NCI-H524 treated with DMSO at 0.1 percent for 48 hours (cell line): Measurements from ENCODE around the gene THRSP.
"Not testable (repeated sequence)": the region's sequence is repeated elsewhere in the genome, so short reads cannot be mapped to it uniquely, and the experiment has no call there.

Experiments
- DNase-seq: peaks from one replicate; lab custom pipeline; 2025; lab: John Stamatoyannopoulos, UW

THRSP gene, protein sequence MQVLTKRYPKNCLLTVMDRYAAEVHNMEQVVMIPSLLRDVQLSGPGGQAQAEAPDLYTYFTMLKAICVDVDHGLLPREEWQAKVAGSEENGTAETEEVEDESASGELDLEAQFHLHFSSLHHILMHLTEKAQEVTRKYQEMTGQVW

GRCh38 chr11:78063440-78064181 lies at the start of gene THRSP:
Gene THRSP, plus strand, starts transcription at chr11:78063861. Its CDS starts 21 bp downstream, at chr11:78063882.
- DNase-seq, result no peak

DNA sequence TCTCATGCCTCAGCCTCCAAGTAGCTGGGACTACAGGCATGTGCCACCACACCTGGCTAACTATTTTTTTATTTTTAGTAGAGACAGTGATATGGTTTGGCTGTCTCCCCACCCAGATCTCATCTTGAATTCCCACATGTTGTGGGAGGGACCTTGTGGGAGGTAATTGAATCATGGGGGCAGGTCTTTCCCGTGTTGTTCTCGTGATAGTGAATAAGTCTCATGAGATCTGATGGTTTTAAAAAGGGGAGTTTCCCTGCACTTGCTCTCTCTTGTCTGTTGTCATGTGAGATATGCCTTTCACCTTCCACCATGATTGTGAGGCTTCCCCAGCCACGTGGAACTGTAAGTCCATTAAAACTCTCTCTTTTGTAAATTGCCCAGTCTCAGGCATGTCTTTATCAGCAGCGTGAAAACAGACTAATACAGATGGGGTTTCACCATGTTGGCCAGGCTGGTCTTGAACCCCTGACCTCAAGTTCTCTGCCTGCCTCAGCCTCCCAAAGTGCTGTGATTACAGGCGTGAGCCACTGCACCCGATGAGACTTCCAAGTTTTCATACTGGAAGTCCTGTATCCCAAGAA lies 48.6 kb upstream of the THRSP start:
- DNase-seq, result not testable (repeated sequence)

DNA sequence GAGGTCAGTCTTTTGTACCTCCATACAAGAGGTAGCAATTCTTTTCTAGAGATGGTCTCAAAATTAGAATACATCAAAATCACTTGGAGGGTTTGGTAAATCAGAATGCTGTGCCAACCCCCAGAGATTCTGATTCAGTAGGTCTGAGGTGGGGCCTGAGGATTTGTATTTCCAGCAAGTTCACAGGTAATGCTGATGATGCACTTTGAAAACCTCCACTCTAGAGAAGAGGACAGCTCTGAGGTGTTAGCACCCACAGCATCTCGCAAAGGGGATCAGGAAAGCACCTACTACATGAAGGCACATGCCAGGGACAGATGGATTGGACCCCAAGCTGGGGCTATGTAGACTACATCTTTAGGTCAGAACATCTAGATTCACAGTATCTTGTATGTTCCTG lies 47.8 kb upstream of the THRSP start:
- DNase-seq, result no peak

DNA sequence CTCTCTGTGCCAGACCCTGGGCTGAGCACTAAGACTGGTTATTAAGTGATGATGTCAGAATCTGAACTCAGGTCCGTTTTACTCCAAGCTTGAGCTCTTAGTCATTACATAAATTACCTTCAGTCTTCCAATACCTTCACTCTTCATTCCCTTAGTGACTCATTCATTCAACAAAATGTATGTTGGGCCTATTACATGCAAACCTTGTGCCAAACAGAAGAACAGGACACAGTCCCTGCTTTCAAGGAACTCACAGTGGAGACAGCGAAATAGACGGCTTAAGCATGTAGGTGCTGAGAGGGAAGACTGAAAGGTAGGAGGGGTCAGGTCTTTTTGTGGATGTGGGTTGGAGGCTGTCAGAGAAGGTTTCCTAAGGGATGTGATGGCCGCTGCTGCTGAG lies 43.9 kb upstream of the THRSP start:
- DNase-seq, result no peak

- no peak for DNase-seq
These were observed 43.4 kb upstream of the THRSP start for GRCh38 chr11:78020246-78020645.

DNA sequence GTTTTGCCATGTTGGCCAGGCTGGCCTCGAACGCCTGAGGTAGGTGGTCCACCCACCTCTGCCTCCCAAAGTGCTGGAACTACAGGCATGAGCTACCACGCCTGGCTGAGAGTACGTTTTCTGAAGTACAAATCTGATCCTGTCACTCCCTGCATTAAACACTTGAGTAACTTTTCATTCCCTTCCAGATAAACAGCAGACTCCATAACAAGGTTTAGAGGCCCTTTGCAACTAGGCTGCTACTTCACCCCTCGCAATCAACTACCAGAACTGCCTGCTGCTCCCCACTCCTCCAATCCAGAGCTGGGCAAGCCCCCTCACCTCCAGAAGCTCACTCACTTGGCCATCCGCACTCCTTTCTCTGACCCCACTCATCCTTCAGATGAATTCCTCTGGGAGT lies 42.0 kb upstream of the THRSP start:
- DNase-seq, result no peak

GRCh38 chr11:78022397-78023396 lies 41.0 kb upstream of the THRSP start, which contains the start of gene KCTD14:
Gene KCTD14, minus strand, starts transcription at chr11:78023276. Its CDS starts 27 bp downstream, at chr11:78023249.
- no peak for DNase-seq

DNA sequence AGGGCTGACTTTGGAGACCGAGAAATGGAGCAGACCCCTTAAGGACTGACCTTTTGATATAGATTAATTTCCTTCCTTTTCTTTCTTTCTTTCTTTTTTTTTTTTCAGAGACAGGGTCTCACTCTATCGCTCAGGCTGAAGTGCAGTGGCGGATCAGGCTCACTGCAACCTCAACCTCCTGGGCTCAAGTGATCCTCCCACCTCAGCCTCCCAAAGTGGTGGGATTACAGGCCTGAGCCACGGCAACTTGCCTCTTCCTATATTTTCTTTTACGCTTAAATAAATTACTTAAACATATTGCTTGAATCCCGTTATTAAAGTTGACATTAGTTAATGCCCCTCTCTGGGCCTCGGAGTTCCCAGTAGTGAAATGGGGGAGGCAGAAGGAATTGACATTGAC lies 40.2 kb upstream of the THRSP start:
- DNase-seq, result no peak

DNA sequence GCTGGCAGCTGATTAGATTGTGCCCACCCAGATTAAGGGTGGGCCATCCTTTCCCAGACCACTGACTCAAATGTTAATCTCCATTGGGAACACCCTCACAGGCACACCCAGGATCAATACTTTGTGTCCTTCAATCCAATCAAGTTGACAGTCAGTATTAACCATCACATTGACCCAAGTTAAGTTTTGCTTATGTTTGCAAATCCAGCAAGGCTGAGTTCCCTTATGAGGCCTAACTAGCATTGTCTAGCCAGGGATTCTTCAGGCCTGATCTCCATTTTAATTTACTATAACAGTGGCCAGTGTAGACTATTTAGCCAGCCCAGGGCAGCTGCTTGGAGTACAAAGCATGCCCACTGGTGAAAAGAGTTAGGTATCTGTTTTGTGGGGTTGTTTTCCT lies 38.3 kb upstream of the THRSP start:
- DNase-seq, result no peak

GRCh38 chr11:78027759-78028158 lies 35.9 kb upstream of the THRSP start:
- DNase-seq, result no peak

- not testable (repeated sequence) for DNase-seq
These were observed 35.2 kb upstream of the THRSP start for GRCh38 chr11:78028423-78028822.

DNA sequence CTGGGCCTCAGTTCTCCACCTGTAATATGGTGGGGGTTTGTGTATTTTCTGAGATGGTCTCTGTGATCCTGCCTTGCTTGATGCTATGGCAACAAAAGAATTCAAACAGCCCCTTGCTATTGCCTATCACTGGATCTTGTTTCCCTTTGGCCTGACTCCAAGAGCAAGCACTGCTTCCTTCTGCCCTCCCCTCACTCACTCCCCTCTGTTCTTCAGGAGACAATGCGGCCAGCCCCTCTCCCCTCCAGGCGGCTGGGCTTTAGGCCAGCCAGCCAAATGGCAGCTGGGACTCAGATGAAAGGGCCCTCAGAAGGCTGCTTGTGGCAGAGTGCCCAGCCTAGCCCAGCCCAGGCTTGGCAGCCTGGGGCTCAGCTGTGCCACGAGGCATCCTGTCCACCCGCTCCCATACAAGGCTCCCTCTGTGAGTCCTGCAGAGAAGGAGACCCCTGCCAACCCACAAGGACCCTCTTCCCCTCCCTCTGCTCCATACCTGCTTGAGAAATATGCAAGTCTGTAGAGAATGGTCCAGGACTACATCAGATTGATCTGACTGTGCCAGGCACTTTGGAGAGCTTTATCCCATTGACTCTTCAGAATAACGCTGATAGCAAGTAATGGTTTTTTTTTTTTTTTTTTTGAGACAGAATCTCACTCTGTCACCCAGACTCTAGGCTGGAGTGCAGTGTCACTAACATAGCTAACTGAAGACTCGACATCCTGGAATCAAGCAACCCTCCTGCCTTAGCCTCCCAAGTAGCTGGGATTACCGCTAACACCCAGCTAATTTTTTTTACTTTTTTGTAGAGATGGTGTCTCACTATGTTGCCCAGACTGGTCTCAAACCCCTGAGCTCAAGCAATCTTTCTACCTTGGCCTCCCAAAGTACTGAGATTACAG lies 33.0 kb upstream of the THRSP start:
- DNase-seq, result peak; percentile 91

DNA sequence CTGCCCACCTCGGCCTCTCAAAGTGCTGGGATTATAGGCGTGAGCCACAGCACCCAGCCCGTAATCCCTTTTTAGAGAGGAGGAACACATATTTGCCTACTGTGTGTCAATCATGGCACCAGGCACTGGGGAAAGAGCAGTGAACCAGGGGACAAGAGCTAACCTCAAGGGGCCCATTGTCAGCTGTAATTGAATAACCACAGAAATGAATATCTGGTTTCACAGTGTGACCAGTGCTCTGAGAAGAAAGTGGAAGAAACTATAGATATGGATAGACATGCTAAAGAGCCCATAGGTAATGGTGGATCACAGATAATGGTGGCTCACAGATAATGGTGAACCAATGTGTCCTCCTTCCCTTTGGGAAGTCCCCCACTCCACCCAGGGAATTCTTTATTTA lies 32.0 kb upstream of the THRSP start:
- no peak for DNase-seq

GRCh38 chr11:78032090-78032489 lies 31.6 kb upstream of the THRSP start:
- no peak for DNase-seq

DNA sequence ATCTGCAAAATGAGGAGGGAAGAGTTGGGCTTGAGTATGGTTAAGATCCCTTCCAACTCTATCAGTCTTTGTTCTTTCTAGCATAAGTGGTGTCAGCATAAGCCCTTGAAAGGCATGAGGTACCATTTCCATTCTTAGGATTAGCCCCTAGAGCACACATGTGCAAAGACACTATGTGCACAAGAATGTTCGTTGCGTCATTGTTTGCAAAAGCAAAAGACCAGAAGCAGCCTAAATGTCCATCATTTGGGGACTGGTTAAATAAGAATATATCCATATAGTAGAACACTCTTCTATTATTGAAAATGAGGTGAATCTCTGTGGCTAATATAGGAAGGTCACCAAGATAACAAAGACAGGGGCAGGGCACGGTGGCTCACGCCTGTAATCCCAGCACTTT lies 30.6 kb upstream of the THRSP start:
- no peak for DNase-seq

GRCh38 chr11:78034623-78035022 lies 29.0 kb upstream of the THRSP start:
- no peak for DNase-seq

DNA sequence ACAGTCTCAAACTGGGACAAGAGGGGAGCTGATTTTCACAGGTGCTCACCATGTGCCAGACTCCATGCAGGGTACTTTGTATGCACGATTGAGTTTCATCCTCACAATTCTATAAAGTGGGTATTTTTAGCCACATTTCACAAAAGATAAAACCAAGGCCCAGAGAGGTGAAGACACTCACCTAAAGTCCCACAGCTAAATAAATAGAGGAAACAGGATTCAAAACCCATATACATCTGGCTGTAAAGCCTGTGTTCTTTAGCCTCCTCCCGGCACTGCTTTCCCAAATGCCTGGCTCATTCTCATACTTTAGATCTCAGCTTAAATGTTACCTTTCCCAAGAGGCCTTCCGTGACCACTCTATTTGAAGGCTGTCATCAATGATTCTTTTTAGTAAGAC lies 27.3 kb upstream of the THRSP start:
- no peak for DNase-seq

- DNase-seq, result no peak
These were observed 26.6 kb upstream of the THRSP start for GRCh38 chr11:78037056-78037455.

DNA sequence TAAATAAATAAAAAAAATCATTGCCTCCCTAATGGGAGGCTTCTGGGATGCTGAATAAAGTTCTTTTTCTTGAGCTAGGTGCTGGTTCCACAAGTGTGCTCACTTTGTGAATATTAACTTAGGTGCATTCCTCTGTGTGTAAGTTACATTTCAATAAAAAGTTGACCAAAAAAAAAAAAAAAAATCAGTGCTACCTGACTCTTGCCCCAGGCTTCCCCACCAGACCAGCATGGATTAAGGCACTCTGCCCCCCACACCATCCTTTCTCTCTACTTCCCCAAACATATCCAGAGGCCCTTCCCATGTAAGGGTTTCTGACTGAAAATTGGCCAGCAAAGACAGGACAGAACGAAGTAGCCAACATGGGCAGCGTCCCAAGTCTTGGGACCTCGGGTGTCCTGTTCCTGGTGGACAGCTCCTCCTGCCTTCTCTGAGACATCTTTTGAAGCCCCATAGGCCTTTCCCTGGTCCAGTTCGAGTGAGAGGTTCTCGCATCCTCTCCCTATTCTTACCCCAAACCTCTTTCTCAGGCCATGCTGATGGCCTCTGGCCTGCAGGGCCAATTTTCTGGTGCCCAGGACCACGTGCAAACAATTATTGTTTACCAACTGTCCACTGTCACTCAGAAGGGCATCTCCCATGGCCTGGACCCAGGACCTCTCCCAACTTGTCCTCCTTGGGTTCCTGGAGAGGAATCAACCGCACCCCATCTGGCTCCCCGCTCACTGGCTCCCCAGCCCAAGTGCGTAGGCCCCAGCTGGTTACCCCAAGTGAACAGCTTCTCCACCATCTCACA lies 25.6 kb upstream of the THRSP start:
- DNase-seq, result no peak

DNA sequence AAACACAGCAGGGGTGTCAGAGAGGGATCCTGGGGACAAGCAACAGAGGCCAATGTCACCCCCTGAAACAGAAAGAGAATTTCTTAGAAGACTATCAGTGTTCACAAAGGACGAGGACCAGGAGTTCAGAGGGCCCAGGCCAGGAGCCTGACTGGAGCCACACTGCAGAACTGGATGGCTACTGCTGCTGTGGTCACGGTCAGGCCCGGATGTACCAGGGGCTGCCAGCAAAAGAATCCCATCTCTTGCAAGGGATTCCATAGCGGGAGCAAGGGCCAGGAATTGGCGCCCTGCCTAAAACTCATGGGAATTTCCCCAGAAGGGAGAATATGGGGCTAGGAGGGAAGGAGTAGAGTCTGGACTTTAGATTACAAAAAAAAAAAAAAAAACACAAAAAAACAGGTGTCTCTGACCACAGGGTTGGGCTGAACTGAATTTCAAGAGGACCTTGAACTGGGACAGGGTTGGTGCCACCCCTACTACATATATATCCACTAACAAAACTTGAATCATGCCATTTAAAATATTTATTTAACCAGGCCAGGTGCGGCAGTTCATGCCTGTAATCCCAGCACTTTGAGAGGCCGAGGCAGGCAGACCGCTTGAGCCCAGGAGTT lies 24.9 kb upstream of the THRSP start:
- DNase-seq, result no peak
